HG03025 (cell line): Measurements from ENCODE around the gene UBE2L3.
"Not testable (repeated sequence)": the region's sequence is repeated elsewhere in the genome, so short reads cannot be mapped to it uniquely, and the experiment has no call there.

ENCODE experiments used
- ATAC-seq: cut with Tn5 transposase; IDR thresholded peaks from one replicate; pipeline ENCODE4 v1.9.1; 2021; ENCODE audit warnings: mild to moderate bottlenecking, moderate library complexity; ENCODE audit not compliant: unreplicated experiment, low FRiP score

Gene UBE2L3

GRCh38 chr22:21641789-21642583, 74.5 kb downstream of the UBE2L3 start, which contains the start of gene SDF2L1:
SDF2L1 (plus strand) TSS chr22:21642302; CDS start chr22:21642337, 35 bp downstream.
- ATAC-seq, result peak; percentile 80

DNA sequence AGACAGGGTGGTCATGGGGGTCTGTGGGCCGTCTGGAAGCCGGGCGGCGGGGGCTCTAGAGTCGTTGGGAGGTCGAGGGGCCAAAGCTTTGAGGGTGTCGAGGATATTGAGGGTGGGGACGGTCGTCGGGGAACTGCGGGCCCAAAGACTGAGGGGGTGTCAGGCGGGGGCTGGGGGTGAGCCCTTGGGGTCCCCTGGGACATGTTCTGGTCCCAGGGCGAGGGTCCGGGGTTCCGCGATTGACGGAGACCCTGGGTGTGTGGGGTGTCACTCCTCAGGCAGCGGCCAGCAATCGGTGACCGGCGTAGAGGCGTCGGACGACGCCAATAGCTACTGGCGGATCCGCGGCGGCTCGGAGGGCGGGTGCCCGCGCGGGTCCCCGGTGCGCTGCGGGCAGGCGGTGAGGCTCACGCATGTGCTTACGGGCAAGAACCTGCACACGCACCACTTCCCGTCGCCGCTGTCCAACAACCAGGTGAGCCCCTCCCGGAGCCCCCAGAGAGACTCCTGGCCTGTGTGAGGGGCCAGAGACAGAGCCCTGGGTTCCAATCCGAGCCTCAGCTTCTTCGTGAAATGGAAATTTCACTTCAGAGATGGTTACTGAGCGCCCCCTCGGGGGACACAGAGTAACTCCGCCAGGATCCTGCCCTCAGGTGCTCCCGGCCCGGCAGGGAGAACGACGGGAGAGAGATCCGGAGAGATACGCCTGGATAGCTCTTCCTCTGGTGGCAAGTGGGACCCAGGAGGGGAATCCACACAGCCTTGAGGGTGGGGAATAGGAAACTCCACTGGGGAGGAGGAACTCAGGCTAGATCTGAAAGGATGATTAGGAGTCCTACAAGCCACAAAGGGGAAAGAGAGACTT, 75.3 kb downstream of the UBE2L3 start:
- no peak for ATAC-seq

DNA sequence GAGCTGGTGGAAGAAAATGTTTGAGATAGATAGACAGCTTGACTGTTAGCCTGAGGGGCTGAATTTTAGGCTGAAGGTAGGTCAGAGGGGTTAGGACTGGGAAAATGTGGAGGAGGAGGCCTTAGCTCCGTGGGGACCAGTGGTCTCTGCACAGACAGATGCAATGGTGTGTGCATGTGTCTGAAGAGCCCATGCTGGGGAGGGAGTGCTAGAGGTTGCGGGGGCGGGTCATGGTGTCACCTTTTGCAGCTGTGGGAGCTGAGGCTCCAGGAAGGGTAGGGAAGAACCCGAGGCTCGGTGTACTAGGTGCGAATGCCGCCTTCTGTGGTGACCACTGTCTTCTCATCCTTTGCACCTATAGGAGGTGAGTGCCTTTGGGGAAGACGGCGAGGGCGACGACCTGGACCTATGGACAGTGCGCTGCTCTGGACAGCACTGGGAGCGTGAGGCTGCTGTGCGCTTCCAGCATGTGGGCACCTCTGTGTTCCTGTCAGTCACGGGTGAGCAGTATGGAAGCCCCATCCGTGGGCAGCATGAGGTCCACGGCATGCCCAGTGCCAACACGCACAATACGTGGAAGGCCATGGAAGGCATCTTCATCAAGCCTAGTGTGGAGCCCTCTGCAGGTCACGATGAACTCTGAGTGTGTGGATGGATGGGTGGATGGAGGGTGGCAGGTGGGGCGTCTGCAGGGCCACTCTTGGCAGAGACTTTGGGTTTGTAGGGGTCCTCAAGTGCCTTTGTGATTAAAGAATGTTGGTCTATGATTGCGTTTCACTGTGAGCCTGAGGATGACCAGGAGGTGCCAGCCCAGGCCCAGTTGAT, 76.2 kb downstream of the UBE2L3 start:
- ATAC-seq, result no peak

GRCh38 chr22:21645513-21645912, 78.0 kb downstream of the UBE2L3 start:
- not testable (repeated sequence) for ATAC-seq

DNA sequence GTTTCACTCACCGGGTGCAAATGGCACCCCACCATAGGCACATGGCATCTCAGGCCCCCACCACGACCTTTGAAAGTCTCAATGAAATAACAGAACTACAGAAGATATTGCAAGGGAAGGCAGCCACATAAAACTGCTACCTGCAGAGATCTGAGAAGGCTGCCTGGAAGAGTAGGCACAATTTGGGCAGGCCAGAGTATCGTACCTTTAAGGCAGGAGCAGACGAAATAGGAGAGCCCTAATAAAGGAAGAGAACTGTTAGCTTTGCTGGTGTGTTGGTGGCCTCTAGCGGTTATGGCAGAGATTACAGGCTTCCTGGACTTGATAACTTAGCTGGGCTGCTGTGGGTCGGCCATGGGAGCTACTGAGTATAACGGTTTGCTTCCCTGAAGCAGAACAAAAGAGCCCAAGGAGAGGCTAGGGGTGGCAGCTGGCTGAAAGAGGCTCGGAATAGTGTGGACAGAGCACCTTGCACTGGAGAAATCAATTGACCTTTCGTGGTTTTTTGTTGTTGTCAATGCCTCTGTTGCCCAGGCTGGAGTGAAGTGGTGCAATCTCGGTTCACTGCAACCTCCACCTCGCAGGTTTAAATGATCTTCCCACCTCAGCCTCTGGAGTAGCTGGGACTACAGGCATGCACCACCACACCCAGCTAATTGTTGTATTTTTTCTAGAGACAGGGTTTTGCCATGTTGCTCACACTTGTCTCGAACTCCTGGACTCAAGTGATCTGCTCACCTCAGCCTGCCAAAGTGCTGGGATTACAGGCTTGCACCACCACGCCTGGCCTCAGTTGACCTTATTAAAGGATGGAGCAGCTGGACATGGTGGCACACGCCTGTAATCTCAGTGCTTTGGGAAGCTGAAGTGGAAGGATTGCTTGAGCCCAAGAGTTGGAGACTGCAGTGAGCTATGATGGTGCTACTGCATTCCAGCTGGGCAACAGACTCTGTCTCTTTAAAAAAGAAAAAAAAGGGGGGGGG, 79.4 kb downstream of the UBE2L3 start:
- ATAC-seq, result no peak

- ATAC-seq, result no peak
Measured at GRCh38 chr22:21650280-21650679, 82.8 kb downstream of the UBE2L3 start.

DNA sequence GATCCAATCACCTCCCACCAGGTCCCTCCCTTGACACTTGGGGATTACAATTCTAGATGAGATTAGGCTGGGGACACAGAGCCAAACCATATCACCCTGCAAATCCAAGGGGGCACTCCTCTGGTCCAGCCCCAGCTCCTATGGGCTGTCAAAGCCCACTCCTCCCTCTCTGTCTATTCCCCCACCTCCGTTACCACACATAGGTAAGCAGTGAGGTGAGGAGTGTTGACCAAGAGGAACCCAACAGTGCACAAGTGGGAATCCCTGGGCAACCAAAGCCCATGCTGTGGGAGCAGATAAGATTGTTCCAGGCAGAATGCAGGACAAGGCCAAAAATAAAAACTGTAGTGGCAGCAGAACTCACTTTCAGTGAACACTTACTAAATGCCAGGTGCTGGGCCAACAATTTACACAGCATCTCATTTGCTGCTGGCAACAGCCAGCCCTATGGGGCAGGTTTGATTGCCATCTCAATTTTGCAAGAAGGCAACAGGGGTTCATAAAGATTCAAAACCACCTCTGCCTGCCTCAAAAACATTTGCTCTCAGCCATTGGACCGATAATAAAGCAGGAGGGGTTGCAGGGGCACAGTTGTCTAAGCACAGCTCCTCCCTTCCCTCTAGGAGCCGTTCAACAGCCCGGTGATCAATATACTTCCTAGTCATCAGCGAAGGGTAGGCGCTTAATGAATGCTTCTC, 83.5 kb downstream of the UBE2L3 start:
- ATAC-seq, result no peak

DNA sequence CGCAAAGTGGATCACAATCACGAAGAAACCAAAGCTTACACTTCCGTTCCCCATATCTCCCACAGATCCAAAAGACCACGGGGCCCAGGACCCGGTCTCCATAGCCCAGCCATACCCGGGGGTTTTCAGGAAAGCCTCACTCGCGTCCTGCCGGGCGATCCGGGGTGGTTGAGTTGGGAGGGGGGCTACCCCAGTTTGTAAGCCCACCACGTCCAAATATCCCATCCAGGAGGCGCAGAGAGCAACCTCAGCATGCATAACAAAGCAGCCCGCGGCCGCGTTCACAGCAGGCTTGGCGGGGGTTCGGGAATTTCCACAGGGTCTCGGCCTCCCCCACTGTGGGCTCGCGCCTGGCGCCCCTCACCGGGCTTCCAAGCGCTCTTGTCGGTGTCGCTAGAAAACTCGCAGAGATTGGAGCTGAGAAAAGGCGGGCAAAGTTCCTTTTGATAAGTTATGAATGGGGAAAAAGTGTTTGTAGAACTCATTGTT, 84.1 kb downstream of the UBE2L3 start:
- no peak for ATAC-seq

GRCh38 chr22:21652010-21652546, 84.6 kb downstream of the UBE2L3 start:
- peak; percentile 64 for ATAC-seq

DNA sequence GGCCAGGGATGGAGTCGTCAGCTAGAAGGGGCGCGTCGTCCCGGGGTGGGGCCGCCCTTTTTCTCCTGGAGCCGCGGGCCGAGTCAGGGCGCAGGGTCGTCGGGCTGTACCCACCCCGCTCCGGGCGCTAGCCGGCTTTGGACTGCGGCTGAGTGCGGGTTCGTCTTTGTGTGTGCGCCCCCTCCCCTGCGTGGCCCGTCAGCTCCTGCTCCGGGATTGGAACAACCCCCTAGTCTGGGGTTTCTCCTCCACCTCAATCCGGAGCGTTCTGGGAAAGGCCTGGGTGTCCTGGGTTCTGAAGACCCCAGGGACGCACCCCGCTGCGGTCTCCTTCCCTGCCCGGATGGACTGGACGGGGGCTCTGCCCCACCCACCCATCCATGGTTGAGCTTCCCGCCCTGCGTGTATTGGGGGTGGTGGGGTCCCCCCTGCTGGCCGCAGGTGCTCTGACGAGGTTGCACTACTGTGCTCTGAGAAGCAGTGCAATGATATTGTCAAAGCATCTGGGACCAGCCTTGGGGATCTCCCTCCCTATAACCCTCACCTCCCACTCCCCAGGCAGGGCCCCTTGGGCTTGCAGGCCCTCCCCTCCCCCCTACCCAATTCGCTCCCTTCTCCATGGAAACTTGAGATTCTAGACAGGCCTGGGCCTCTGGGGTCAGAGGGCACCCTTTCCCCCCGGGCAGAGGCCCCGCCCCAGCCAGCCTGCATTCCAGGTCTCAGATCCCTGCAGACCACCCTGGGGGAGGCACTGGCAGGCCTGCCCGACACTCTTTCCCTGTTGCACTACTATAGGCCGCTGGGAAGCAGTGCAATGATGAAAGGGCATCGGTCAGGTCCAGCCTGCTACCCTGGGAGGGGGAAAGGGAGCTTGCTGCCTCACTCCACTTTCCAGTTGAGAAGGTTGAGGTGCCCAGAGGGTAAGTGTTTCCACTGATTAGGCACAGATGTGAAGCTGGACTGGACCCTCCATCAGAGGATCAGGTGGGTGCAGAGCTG, 85.3 kb downstream of the UBE2L3 start:
- ATAC-seq, result no peak

DNA sequence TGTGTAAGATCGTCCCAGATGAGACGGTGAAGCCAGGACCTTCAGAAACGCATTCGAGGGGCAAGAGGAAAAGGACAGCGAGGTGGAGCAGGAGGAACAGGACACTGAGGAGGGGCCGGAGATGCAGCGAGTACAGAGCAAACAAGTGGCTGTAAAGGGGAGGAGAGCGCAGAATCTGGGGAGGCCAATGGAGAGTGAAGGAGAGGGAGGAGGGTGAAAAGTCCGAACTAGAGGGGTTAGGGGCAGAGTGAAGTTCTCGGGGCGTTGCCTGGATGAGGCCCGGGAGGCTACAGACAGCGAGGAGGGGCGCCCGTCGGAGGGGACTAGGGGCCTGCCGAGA, 89.5 kb downstream of the UBE2L3 start:
- ATAC-seq, result no peak

DNA sequence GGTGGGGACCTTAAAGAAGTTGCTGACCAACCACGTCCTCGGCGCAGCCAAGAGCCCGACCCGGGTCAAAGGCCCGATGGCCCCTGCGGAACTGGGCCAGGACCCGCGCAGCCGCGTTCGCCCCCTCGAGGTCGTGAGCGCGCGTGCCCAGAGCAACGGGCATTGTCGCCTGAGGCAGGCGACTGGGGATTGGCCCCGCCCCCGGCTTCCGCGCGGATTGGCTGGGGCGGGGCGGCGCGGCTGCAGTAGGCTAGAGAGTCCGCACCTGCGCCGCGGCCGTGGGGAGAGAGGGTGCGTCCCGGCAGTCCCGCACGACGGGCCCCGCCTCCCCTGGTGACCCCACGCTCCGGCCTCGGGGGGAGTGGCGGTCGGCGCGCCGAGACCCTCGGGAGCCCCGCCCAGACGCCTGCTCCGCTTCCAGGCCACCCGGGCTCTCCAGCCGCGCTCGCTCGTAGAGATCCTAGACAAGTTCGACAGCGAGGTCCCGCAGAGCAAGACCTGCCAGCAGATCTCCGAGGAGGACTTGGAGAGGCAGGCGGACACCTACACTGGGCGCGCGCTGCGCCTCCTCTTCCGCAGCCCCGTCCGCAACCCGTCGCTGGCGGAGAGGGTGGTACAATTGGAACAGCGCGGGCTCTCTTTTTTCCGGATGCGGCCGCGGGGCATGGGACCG, 90.0 kb downstream of the UBE2L3 start:
- ATAC-seq, result peak; percentile 38

- no peak for ATAC-seq
Measured at GRCh38 chr22:21659864-21660525, 92.5 kb downstream of the UBE2L3 start.

- no peak for ATAC-seq
Measured at GRCh38 chr22:21660904-21661303, 93.4 kb downstream of the UBE2L3 start.

DNA sequence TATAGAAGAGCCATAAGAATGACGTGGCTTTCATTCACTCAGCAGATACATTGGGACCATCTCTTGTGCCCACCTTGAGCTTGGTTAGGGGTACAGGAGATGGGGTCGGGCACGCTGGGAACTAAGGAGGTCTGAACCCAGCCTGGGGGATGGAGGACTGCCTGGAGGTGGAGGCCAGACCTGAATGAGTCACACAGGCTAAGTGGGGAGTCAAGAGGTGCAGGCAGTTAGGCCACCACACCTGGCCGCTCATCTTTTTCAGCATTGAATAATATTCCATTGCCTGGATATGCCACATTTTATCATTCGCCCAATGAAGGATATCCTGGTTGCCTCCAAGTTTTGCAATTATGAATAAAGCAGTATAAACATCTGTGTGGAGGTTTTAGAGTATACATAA, 94.5 kb downstream of the UBE2L3 start:
- ATAC-seq, result no peak

GRCh38 chr22:21663738-21664137, 96.2 kb downstream of the UBE2L3 start:
- no peak for ATAC-seq
